GM18520 (cell line): ENCODE results near the gene MRFAP1L1.
"Not testable (repeated sequence)": the region's sequence is repeated elsewhere in the genome, so short reads cannot be mapped to it uniquely, and the experiment has no call there.

Experiments used
- ATAC-seq: cut with Tn5 transposase; IDR thresholded peaks from one replicate; pipeline ENCODE4 v1.9.1; 2021; ENCODE audit not compliant: unreplicated experiment

The MRFAP1L1 gene

DNA sequence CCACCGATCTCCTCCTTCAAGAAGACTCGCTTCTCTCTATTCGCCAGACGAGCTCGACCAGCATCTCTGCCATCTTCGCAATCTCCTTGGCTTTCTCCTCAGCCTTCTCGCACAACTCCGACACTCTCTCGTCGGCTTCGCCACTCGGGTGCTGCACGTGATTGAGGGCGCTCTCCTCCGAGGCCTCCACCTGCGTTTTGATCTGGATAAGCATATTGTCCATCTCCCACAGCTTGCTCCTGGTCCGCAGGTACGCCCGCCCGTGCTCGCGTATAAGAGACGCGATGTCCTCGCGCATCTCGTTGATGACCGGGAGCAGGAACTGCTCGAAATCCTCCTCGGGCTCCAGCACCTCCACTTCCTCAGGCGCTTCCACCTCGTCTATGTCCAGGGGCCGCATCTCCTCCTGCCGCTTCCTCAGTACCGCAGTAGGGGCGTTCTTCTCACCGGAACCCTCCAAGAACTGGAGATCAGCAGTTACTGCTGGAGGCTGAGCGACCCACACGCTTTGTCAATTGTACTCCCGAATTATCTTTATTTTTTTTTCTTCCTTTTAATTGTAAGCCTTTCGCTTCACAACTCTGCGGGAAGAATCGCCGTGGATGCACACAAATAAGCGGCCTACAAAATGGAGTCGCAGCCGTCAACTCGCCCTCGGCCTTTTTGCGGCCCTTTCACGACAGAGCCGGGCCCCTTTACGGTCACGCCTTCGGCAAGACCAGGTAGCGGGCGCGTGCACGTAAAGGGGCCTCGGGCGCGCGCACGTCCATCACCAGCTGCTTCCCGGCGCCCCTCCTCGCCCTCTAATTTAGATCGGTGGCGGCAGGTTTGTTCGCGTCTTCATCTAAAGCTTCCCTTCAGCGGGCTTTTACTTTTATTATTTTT, at the start of gene MRFAP1L1:
Gene MRFAP1L1, minus strand, starts transcription at position 636 of the 885 bp plus-strand sequence. Its CDS starts 236 bp downstream, at position 400.
- peak; percentile 40 for ATAC-seq

DNA sequence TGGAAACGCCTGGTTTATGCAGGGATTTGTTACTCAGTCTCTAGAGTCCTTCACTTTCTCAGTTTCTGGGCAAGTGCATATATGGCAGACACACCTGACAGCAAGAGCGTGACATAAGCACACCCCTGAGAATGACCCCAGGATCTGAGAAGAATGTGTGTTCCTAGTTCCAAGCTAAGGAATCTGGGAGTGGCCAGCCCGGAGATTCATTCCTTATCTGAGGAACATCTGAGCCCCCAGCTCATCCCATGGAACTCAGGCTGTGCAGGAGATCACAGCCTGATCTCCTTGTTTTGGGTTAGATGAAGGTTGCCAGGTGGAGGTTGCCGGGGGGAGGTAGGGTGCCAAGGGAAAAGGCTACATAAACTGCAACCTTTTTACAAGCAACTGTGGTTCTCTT, 49.1 kb upstream of the MRFAP1L1 start:
- no peak for ATAC-seq

- ATAC-seq, result not testable (repeated sequence)
Observed at GRCh38 chr4:6756345-6756744, 46.7 kb upstream of the MRFAP1L1 start.

GRCh38 chr4:6755088-6755753, 45.6 kb upstream of the MRFAP1L1 start:
- ATAC-seq, result no peak

DNA sequence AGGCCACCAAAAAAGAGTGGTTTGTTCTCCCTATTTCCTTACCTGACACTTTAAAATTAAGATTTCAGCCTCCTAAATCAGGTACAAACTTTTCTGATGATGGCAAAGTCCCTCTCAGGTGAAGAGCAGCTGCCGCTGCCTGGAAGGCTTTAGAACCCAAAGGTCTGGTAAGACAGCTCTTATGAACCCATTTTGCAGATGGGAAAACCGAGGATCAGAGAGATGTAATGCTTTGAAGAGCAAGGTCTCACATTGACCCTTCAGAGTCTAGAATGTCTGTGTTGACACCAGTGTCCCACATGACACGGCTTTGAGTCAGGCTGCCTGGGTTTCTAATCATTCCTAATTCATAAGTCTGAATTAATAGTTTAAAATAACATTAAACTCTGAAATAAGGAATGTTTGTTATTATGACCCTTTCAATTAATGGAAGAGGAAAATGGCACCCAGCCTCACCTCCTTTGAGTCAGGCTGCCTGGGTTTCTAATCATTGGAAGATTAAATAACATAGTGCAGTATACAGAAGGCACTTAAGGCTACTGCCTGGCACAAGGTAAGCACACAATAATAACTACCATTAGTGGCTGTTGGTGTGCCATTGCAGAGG, 44.9 kb upstream of the MRFAP1L1 start:
- no peak for ATAC-seq

DNA sequence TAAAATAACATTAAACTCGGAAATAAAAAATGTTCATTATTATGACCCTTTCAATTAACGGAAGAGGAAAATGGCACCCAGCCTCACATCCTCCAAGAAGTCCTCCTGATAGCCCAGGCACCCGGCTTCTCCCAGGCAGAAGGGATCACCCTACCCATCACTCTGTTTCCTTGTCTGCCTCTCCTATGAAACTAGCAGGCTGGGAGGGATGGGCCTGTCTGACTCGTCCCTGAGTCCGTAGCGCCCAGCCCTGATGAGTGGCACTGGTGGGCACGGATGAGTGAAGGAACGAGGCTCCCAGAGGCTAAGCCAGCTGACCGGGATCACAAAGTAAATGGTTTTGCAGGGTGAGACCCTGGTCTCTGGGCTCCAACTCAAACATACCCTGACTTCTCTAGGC, 44.2 kb upstream of the MRFAP1L1 start:
- no peak for ATAC-seq

GRCh38 chr4:6753103-6753560, 43.5 kb upstream of the MRFAP1L1 start:
- no peak for ATAC-seq

- ATAC-seq, result no peak
Observed at GRCh38 chr4:6752486-6752829, 42.8 kb upstream of the MRFAP1L1 start.

- ATAC-seq, result no peak
Observed at GRCh38 chr4:6751611-6752485, 42.2 kb upstream of the MRFAP1L1 start.

DNA sequence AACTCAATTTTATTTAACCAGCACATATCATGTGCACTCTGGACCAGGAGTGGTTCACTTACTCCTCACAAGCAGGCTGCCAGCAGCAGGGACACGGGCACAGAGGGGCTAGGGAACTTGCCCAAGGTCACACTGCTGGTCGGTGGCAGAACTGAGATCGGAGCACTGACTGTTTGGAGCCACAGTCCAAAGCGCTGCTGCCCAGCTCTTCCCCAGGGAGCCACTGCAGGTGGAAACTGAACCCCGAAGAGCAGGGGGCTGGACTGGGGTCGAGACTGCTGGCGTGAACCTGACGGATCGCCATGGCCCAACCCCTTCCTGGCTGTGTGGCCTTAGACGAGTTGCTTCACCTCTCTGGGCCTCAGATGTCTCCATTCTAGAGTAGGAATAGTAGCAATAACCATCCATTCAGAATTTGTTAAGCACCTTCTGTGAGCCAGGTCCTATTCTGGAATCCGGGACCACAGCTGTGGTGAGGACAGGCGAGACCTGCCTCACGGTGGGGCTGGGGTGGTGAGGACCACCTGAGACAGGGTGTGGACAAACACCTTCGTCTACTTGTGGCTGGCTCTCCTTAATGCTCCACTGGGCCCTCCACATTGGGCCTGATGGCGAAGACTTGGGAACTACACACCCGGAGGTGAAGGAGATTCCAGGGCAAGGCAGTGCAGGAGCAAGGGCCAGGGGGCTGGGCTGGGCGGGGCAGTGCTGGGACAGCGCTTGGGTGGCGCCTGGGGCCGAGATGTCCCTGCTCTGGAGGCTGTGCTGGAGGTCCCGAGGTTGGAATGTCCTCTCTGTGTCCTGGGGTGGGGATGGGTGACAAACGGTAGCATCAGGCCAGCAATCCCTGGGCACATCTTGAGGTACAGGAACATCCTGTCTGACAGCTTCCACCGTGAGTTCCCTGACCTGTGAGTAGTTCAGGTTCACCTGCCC, 40.9 kb upstream of the MRFAP1L1 start:
- ATAC-seq, result no peak

GRCh38 chr4:6749340-6750171, 39.9 kb upstream of the MRFAP1L1 start:
- no peak for ATAC-seq

- no peak for ATAC-seq
Observed at GRCh38 chr4:6748286-6748685, 38.6 kb upstream of the MRFAP1L1 start.

GRCh38 chr4:6747294-6748051, 37.8 kb upstream of the MRFAP1L1 start:
- no peak for ATAC-seq

GRCh38 chr4:6746721-6747293, 37.1 kb upstream of the MRFAP1L1 start:
- ATAC-seq, result no peak

DNA sequence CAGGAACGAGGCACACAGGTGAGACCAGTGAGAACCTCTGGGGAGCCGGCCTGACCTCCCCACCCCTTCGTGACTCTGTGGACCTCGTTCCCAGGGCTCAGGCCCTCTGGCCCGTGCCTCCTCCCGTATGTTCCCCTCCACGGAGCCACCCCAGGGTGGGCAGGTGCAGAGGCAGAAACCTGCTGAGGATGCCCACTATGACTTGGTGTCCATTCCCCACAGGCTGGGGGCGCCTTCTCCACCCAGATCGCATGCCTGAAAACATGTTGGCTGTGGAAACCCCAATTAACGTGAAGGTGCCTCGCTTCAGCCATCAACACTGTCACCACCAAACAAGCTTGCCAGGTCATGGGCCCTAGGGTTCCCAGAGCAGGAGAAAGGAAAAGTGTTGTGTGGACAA, 33.3 kb upstream of the MRFAP1L1 start:
- ATAC-seq, result no peak

GRCh38 chr4:6742507-6742906, 32.8 kb upstream of the MRFAP1L1 start:
- no peak for ATAC-seq

GRCh38 chr4:6740347-6740746, 30.7 kb upstream of the MRFAP1L1 start:
- ATAC-seq, result no peak

- ATAC-seq, result no peak
Observed at GRCh38 chr4:6739920-6740319, 30.3 kb upstream of the MRFAP1L1 start.
